ENCODE data around the gene CLIP4.
"Not testable (repeated sequence)": the region's sequence is repeated elsewhere in the genome, so short reads cannot be mapped to it uniquely, and the experiment has no call there.

The CLIP4 gene

DNA sequence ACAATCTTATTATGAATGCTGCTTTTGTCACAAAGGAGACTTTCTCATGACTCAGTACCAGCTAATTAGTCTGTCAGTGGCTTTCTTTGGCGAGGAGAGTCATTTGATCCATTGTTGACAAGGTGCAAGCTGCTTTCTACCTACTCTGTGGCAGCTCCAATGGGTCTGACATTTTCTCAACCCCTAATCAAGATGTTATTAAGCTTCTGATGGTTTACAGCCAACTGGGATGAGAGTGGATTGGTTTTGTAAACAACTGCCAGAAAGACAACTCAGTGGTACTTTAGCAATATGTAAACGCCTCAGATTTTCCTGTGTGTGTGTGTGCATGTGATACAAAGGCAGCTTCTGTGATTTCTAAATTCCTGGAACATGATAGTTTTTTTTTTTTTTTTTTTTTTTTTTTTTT, 8.2 kb upstream of the CLIP4 start:
- H3K36me3 ChIP-seq (ENCODE audit: control insufficient read depth, insufficient read depth, low read length), result no peaks in the 10 kb centered on the region
- H3K9me3 ChIP-seq (ENCODE audit: control insufficient read depth, low read length), result no peaks in the 10 kb centered on the region
- no peak overlapping the region for H3K27ac ChIP-seq
- H3K4me2 ChIP-seq (ENCODE audit: low read length), result no peak overlapping the region
- H3K4me1 ChIP-seq, result no peaks in the 10 kb centered on the region
- H2AFZ ChIP-seq, result no peak overlapping the region
- no peaks in the 10 kb centered on the region for H3K79me2 ChIP-seq
- TF ChIP-seq, protein P1, sequence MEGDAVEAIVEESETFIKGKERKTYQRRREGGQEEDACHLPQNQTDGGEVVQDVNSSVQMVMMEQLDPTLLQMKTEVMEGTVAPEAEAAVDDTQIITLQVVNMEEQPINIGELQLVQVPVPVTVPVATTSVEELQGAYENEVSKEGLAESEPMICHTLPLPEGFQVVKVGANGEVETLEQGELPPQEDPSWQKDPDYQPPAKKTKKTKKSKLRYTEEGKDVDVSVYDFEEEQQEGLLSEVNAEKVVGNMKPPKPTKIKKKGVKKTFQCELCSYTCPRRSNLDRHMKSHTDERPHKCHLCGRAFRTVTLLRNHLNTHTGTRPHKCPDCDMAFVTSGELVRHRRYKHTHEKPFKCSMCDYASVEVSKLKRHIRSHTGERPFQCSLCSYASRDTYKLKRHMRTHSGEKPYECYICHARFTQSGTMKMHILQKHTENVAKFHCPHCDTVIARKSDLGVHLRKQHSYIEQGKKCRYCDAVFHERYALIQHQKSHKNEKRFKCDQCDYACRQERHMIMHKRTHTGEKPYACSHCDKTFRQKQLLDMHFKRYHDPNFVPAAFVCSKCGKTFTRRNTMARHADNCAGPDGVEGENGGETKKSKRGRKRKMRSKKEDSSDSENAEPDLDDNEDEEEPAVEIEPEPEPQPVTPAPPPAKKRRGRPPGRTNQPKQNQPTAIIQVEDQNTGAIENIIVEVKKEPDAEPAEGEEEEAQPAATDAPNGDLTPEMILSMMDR (IDR thresholded peaks at IDR 0.05), result no peak
- no peak overlapping the region for H3K4me3 ChIP-seq (ENCODE audit: low read depth, low read length)
- H3K9ac ChIP-seq, result no peak overlapping the region
- no peaks in the 10 kb centered on the region for H3K27me3 ChIP-seq (ENCODE audit: control insufficient read depth, insufficient read depth, low read length)

DNA sequence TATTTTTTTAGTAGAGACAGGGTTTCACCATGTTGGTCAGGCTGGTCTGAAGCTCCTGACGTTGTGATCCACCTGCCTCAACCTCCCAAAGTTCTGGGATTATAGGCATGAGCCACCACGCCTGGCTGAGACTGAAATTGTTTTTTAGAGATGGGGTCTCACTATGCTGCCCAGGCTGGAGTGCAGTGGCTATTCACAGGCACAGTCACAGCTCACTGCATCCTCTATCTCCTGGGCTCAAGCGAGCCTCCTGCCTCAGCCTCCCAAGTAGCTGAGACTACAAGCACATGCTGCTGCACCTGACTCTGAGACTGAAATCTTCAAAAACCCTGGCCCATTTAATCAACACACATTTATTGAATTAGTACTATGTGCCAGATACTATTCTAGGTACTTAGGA, 7.7 kb upstream of the CLIP4 start:
- H3K36me3 ChIP-seq (ENCODE audit: control insufficient read depth, insufficient read depth, low read length); H3K4me2 ChIP-seq (ENCODE audit: low read length); H3K9ac ChIP-seq; H3K27ac ChIP-seq; H3K79me2 ChIP-seq; H3K4me3 ChIP-seq (ENCODE audit: low read depth, low read length); H2AFZ ChIP-seq; H3K27me3 ChIP-seq (ENCODE audit: control insufficient read depth, insufficient read depth, low read length); H3K9me3 ChIP-seq (ENCODE audit: control insufficient read depth, low read length); H3K4me1 ChIP-seq: not testable (repeated sequence)

DNA sequence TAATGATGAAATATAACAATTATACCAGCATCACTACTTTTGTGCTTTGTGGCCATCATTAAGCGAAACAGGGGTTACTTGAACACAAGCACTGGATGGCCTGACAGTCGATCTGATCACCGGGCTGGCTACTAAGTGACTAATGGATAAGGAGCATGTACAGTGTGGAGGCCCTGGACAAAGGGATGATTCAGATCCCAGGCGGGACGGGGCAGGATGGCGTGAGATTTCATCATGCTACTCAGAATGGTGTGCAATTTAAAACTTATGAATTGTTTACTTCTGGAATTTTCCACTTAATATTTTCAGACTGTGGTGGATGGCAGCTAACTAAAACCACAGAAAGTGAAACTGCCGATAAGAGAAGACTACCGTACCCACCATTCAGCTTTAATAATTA, 7.0 kb upstream of the CLIP4 start:
- Histone ChIP-seq H3K36me3 (ENCODE audit: control insufficient read depth, insufficient read depth, low read length) (no peaks in the 10 kb centered on the region), H3K27ac (no peak overlapping the region), H3K4me3 (ENCODE audit: low read depth, low read length) (no peak overlapping the region), H3K79me2 (no peaks in the 10 kb centered on the region), H2AFZ (no peak overlapping the region), H3K4me2 (ENCODE audit: low read length) (no peak overlapping the region), H3K4me1 (no peaks in the 10 kb centered on the region), H3K27me3 (ENCODE audit: control insufficient read depth, insufficient read depth, low read length) (no peaks in the 10 kb centered on the region), H3K9ac (no peak overlapping the region), H3K9me3 (ENCODE audit: control insufficient read depth, low read length) (no peaks in the 10 kb centered on the region)
- TF ChIP-seq, protein P1 (IDR thresholded peaks at IDR 0.05), result no peak

DNA sequence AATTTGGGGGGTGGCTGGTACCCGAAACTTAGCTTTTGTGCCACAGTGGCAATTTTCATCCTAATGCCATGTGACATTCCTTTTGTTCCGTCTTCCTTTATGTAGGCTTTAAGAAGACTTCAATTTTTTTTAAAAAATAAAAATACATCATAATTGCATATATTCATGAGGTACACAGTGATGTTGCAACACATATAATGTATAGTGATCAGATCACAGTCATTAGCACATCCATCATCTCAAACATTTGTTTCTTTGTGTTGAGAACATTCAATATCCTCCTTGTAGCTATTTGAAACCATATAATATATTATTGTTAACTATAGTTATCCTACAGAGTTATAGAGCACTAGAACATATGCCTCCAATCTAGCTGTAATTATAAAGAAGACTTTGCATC, 6.0 kb upstream of the CLIP4 start:
- TF ChIP-seq, protein P1 (IDR thresholded peaks at IDR 0.05), result no peak
- Histone ChIP-seq H3K27me3 (ENCODE audit: control insufficient read depth, insufficient read depth, low read length) (no peaks in the 10 kb centered on the region), H3K4me2 (ENCODE audit: low read length) (no peak overlapping the region), H3K4me3 (ENCODE audit: low read depth, low read length) (no peak overlapping the region), H3K36me3 (ENCODE audit: control insufficient read depth, insufficient read depth, low read length) (no peaks in the 10 kb centered on the region), H3K27ac (no peak overlapping the region), H3K79me2 (no peaks in the 10 kb centered on the region), H3K4me1 (no peaks in the 10 kb centered on the region), H3K9ac (no peak overlapping the region), H2AFZ (no peak overlapping the region), H3K9me3 (ENCODE audit: control insufficient read depth, low read length) (no peaks in the 10 kb centered on the region)

DNA sequence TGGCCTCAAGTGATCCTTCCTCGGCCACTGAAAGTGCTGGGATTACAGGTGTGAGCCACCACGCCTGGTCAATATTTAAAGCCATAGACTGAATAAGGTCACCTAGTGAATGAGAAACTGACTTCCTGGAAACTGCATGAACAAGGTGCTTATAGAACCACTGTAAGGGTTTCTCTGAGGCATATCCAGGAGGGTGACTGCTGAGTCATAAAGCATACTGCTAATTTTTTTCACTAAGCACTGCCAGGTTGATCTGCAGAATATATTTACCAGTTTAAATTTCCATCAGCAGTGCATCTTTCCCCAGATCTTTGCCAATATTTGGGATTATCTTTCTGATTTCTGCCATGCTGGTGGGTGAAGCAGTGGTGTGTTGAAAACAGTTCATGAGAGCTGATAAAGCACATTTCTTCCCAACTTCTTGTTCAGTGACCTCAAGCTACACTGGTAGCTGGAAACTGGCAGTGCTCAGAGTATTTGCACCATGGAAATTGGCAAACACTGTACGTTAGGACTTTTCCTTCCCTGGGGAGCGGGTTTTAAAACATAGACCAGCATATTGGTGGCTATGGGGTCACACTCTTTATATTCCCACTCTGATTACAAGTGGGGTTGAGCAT, 4.2 kb upstream of the CLIP4 start:
- Histone ChIP-seq H3K4me2 (ENCODE audit: low read length) (no peak overlapping the region), H3K4me1 (no peaks in the 10 kb centered on the region), H3K27ac (no peak overlapping the region), H2AFZ (no peak overlapping the region), H3K79me2 (no peaks in the 10 kb centered on the region), H3K9ac (no peak overlapping the region), H3K4me3 (ENCODE audit: low read depth, low read length) (no peak overlapping the region), H3K9me3 (ENCODE audit: control insufficient read depth, low read length) (no peaks in the 10 kb centered on the region), H3K27me3 (ENCODE audit: control insufficient read depth, insufficient read depth, low read length) (no peaks in the 10 kb centered on the region), H3K36me3 (ENCODE audit: control insufficient read depth, insufficient read depth, low read length) (no peaks in the 10 kb centered on the region)
- TF ChIP-seq, protein P1 (IDR thresholded peaks at IDR 0.05), result no peak

All from parathyroid adenoma (tissue), 2 donors.